Measurements from ENCODE around the gene MRPS21. TPM values are rescaled to one million over a fixed set of nuclear protein-coding genes. Genes with fewer than 3 reads are reported as not detected.

The MRPS21 gene
- total and polyA plus RNA-seq, 8 donors: 19.6 to 70.0 (median 26.9) TPM

GRCh38 chr1:150352866-150353265, 59.2 kb downstream of the MRPS21 start:
- H3K27ac ChIP-seq: no peak overlapping the region
- WGBS, 2 donors: 95 to 96% methylated on average over 4 of the region's 4 CpGs
- TF ChIP-seq CTCF (IDR thresholded peaks at IDR 0.05): no peak

More at GRCh38 chr1:150352866-150353265, 59.2 kb downstream of the MRPS21 start:
- peaks cover 0 to 46% (median 10%) of the 10 kb centered on the region in 3 donors for H3K36me3 ChIP-seq
- H3K27me3 ChIP-seq: no peaks in the 10 kb centered on the region
- H3K9me3 ChIP-seq: no peaks in the 10 kb centered on the region
- FAIRE-seq (no peak), ATAC-seq (peak in 1 of 4 donors; percentile 25), DNase-seq (no peak)
- H3K4me3 ChIP-seq: no peak overlapping the region
- no peaks in the 10 kb centered on the region for H3K4me1 ChIP-seq
- intact Hi-C loops (cut with DNase I): no loop called here

Other genes starting within 250 kb of the MRPS21 start
- 10 to 100 TPM in 3 of 6 donors, 1 to 10 TPM in 3; 7.4 to 18.7 (median 10.0) TPM for gene VPS45, start 226.1 kb upstream of the MRPS21 start, total RNA-seq
- 10 to 100 TPM; 14.9 to 23.7 TPM for gene VPS45, start 226.1 kb upstream of the MRPS21 start, polyA plus RNA-seq
- 10 to 100 TPM in 2 of 6 donors, 1 to 10 TPM in 4; 1.2 to 16.1 (median 3.3) TPM for gene PLEKHO1, start 143.9 kb upstream of the MRPS21 start, total RNA-seq
- gene PLEKHO1, start 143.9 kb upstream of the MRPS21 start, polyA plus RNA-seq: 10 to 100 TPM; 10.6 to 12.8 TPM
- gene ANP32E, start 57.7 kb upstream of the MRPS21 start, total RNA-seq: 10 to 100 TPM in 3 of 6 donors, 1 to 10 TPM in 3; 4.8 to 10.7 (median 8.2) TPM
- gene ANP32E, start 57.7 kb upstream of the MRPS21 start, polyA plus RNA-seq: 10 to 100 TPM in 1 of 2 donors, 1 to 10 TPM in 1; 7.1 to 15.3 TPM
- under 1 TPM in 1 of 6 donors, not detected in 5; 0.19 TPM for gene CA14, start 36.1 kb upstream of the MRPS21 start, total RNA-seq
- under 1 TPM; 0.14 to 0.19 TPM for gene CA14, start 36.1 kb upstream of the MRPS21 start, polyA plus RNA-seq
- gene APH1A, start 24.8 kb upstream of the MRPS21 start, total RNA-seq: 10 to 100 TPM; 43.8 to 71.2 (median 56.6) TPM
- 10 to 100 TPM; 59.8 to 78.0 TPM for gene APH1A, start 24.8 kb upstream of the MRPS21 start, polyA plus RNA-seq
- 1 to 10 TPM in 4 of 6 donors, under 1 TPM in 2; 0.69 to 4.8 (median 2.0) TPM for gene C1orf54, start 21.1 kb upstream of the MRPS21 start, total RNA-seq
- 1 to 10 TPM; 5.3 to 5.8 TPM for gene C1orf54, start 21.1 kb upstream of the MRPS21 start, polyA plus RNA-seq
- 1 to 10 TPM in 5 of 6 donors, under 1 TPM in 1; 0.87 to 2.3 (median 1.5) TPM for gene CIART, start 11.3 kb upstream of the MRPS21 start, total RNA-seq
- 1 to 10 TPM; 1.7 to 5.6 TPM for gene CIART, start 11.3 kb upstream of the MRPS21 start, polyA plus RNA-seq
- gene PRPF3, start 27.7 kb downstream of the MRPS21 start, total RNA-seq: 10 to 100 TPM; 16.9 to 29.8 (median 20.7) TPM
- 10 to 100 TPM; 46.0 to 85.4 TPM for gene PRPF3, start 27.7 kb downstream of the MRPS21 start, polyA plus RNA-seq
- 10 to 100 TPM; 10.8 to 22.3 (median 15.3) TPM for gene RPRD2, start 70.3 kb downstream of the MRPS21 start, total RNA-seq
- gene RPRD2, start 70.3 kb downstream of the MRPS21 start, polyA plus RNA-seq: 1 to 10 TPM; 5.2 to 6.1 TPM
- gene TARS2, start 193.6 kb downstream of the MRPS21 start, total RNA-seq: 10 to 100 TPM in 2 of 6 donors, 1 to 10 TPM in 4; 6.9 to 12.1 (median 8.2) TPM
- 10 to 100 TPM; 11.3 to 13.6 TPM for gene TARS2, start 193.6 kb downstream of the MRPS21 start, polyA plus RNA-seq
- 1 to 10 TPM in 4 of 6 donors, under 1 TPM in 2; 0.63 to 5.6 (median 1.8) TPM for gene ECM1, start 214.2 kb downstream of the MRPS21 start, total RNA-seq
- gene ECM1, start 214.2 kb downstream of the MRPS21 start, polyA plus RNA-seq: 1 to 10 TPM; 2.6 to 6.1 TPM
- gene FALEC, start 221.9 kb downstream of the MRPS21 start, total RNA-seq: not detected
- gene FALEC, start 221.9 kb downstream of the MRPS21 start, polyA plus RNA-seq: not detected